ENCODE results near the gene GPA33.
A peak's percentile ranks its signal among the peaks of the same experiment; 100 is the strongest.

Gene GPA33

DNA sequence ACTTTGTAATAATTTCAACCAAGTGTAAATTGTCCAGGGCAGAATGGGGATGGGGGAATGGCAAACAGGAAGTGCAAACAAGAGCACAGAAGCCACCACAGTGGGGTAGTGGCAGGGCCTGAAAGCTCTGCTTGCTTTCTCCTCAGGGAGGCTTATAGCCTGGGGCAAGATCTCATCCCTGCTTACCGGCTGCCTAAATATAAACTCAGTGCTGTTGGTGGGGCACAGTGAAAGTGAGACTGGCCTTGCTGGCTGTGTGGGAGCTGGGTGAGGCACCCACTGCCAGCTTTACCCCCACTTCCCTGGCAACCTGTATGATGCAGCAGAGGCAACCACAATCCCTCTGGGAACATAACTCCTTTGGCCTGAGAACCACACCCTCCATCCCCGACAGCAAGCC is 18.9 kb upstream of the GPA33 start:
- H3K27ac Mint-ChIP-seq = no peak overlapping the region
- H3K4me1 Mint-ChIP-seq (ENCODE audit: low read depth) = peaks cover 43% of the 10 kb centered on the region
- peaks cover 7% of the 10 kb centered on the region for H3K27me3 Mint-ChIP-seq (ENCODE audit: low read depth)

DNA sequence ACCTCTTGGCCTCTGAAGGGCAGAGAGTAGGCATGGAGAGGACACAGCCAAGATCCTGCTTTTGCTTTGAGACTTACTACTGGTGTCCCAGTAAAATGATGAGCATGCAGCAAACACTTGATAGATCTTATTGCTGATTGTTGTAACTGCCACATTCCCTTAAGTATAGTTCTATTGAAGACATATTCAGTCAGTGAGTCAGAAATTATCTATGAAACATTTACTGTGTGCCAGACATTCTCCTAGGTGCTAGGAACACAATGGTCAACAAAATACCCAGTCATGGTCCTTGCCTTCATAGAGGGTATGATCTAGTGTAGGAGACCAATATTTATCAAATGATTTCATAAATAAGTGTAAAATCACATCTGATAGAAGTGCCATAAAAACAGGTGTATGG is 17.3 kb upstream of the GPA33 start:
- DNase-seq (ENCODE audit: low spot score) = no peak
- Mint-ChIP-seq H3K27me3 (ENCODE audit: low read depth) (peaks cover 2% of the 10 kb centered on the region), H3K27ac (no peak overlapping the region), H3K9me3 (peaks cover 14% of the 10 kb centered on the region), H3K36me3 (ENCODE audit: low read depth) (no peaks in the 10 kb centered on the region), H3K4me1 (ENCODE audit: low read depth) (peaks cover 45% of the 10 kb centered on the region), H3K4me3 (no peak overlapping the region)

More for the DNA sequence above, 18.9 kb upstream of the GPA33 start:
- no peak for DNase-seq (ENCODE audit: low spot score)
- Mint-ChIP-seq H3K4me3 (peak overlapping the region; percentile 2), H3K36me3 (ENCODE audit: low read depth) (no peaks in the 10 kb centered on the region), H3K9me3 (peaks cover 14% of the 10 kb centered on the region)

DNA sequence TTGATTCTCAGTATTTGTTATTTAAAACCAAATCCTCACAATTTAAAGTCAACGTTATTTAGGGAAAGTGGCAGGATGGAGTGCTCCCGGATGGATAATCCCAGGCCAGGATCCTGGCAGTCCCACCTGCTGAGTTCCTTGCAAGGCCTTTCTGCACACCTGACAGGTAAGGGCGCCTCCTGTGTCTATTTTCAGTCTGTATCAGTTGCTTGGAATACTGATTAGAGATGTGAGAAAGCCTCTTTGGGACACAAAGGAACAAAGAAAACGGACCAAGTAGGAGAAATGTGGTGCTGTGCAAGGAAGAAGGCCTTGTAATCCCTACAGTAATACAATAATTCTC is 15.9 kb upstream of the GPA33 start:
- H3K27ac Mint-ChIP-seq = no peak overlapping the region
- no peak overlapping the region for H3K4me3 Mint-ChIP-seq

GRCh38 chr1:167105271-167106118 is 15.3 kb upstream of the GPA33 start:
- H3K9me3 Mint-ChIP-seq = peaks cover 8% of the 10 kb centered on the region
- peaks cover 38% of the 10 kb centered on the region for H3K4me1 Mint-ChIP-seq (ENCODE audit: low read depth)
- no peak overlapping the region for H3K4me3 Mint-ChIP-seq
- H3K36me3 Mint-ChIP-seq (ENCODE audit: low read depth) = no peaks in the 10 kb centered on the region
- DNase-seq (ENCODE audit: low spot score) = no peak
- no peak overlapping the region for H3K27ac Mint-ChIP-seq
- H3K27me3 Mint-ChIP-seq (ENCODE audit: low read depth) = no peaks in the 10 kb centered on the region

More for the DNA sequence above, 15.9 kb upstream of the GPA33 start:
- Mint-ChIP-seq H3K4me1 (ENCODE audit: low read depth) (peaks cover 44% of the 10 kb centered on the region), H3K27me3 (ENCODE audit: low read depth) (no peaks in the 10 kb centered on the region), H3K9me3 (peaks cover 14% of the 10 kb centered on the region), H3K36me3 (ENCODE audit: low read depth) (no peaks in the 10 kb centered on the region)
- DNase-seq (ENCODE audit: low spot score) = no peak

DNA sequence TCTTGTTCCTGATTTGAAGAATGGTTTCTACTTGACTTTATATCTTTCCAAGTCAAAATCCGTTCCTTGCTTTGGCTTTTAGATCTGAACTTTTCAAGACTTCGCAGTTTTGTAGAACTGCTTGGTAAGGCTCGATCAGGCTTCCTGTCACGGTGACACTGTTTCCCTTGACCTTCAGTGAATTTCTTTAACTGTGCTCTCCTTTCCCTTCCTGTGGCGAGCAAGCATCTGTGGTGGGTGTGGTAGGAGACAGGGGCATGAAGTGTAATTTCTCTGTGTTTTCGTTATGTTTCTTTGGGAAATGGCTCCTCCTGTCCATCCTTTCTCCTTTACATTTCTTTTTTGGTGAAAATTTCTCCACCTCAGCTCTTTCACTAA is 14.1 kb upstream of the GPA33 start:
- H3K27me3 Mint-ChIP-seq (ENCODE audit: low read depth) = peaks cover 1% of the 10 kb centered on the region
- no peaks in the 10 kb centered on the region for H3K9me3 Mint-ChIP-seq
- no peak for DNase-seq (ENCODE audit: low spot score)
- peaks cover 26% of the 10 kb centered on the region for H3K4me1 Mint-ChIP-seq (ENCODE audit: low read depth)
- no peaks in the 10 kb centered on the region for H3K36me3 Mint-ChIP-seq (ENCODE audit: low read depth)
- no peak overlapping the region for H3K27ac Mint-ChIP-seq
- peak overlapping the region; percentile 43 for H3K4me3 Mint-ChIP-seq

- H3K27me3 Mint-ChIP-seq (ENCODE audit: low read depth) = peaks cover 2% of the 10 kb centered on the region
- peaks cover 18% of the 10 kb centered on the region for H3K4me1 Mint-ChIP-seq (ENCODE audit: low read depth)
- H3K36me3 Mint-ChIP-seq (ENCODE audit: low read depth) = no peaks in the 10 kb centered on the region
- no peak overlapping the region for H3K4me3 Mint-ChIP-seq
- H3K27ac Mint-ChIP-seq = no peak overlapping the region
- no peaks in the 10 kb centered on the region for H3K9me3 Mint-ChIP-seq
- DNase-seq (ENCODE audit: low spot score) = no peak
These were observed 12.9 kb upstream of the GPA33 start for GRCh38 chr1:167102906-167103573.

DNA sequence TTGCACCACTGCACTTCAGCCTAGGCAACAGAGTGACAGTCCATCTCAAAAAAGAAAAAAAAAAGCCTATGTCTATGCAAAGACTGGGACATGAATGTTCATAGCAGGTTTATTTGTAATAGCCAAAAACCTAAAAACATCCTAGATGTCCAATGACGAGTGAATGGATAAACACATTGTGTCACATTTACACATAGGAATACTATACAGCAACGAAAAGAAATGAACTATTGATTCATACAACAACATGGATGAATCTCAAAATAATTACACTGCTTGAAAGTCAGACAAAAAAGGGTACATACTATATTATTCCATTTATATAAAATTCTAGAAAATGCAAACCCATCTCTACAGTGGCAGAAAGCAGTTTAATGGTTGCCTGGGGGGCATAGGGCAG is 11.6 kb upstream of the GPA33 start:
- H3K4me3 Mint-ChIP-seq = no peak overlapping the region
- no peaks in the 10 kb centered on the region for H3K36me3 Mint-ChIP-seq (ENCODE audit: low read depth)
- H3K4me1 Mint-ChIP-seq (ENCODE audit: low read depth) = peaks cover 18% of the 10 kb centered on the region
- H3K9me3 Mint-ChIP-seq = no peaks in the 10 kb centered on the region
- peaks cover 2% of the 10 kb centered on the region for H3K27me3 Mint-ChIP-seq (ENCODE audit: low read depth)
- no peak overlapping the region for H3K27ac Mint-ChIP-seq
- DNase-seq (ENCODE audit: low spot score) = no peak

DNA sequence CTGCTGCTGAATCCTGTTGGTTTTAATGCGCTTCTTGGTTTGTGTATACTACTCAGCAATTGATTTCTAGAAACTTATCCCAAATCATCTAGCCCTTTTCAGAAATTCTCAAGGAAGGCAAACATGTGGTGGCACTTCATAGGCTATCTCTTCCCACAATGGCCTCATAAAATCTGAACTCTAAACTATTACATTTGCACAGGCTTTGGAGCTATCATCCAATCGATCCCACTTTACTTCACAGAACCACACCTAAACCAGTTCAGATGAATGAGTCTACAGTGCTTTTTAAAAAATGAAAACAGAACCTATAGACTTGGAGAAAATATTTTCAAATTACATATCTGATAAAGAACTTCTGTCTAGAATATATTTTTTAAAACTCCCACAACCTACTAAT is 10.6 kb upstream of the GPA33 start:
- H3K4me1 Mint-ChIP-seq (ENCODE audit: low read depth) = peaks cover 17% of the 10 kb centered on the region
- H3K27ac Mint-ChIP-seq = no peak overlapping the region
- H3K9me3 Mint-ChIP-seq = no peaks in the 10 kb centered on the region
- DNase-seq (ENCODE audit: low spot score) = no peak
- no peak overlapping the region for H3K4me3 Mint-ChIP-seq
- no peaks in the 10 kb centered on the region for H3K36me3 Mint-ChIP-seq (ENCODE audit: low read depth)
- H3K27me3 Mint-ChIP-seq (ENCODE audit: low read depth) = peaks cover 2% of the 10 kb centered on the region

DNA sequence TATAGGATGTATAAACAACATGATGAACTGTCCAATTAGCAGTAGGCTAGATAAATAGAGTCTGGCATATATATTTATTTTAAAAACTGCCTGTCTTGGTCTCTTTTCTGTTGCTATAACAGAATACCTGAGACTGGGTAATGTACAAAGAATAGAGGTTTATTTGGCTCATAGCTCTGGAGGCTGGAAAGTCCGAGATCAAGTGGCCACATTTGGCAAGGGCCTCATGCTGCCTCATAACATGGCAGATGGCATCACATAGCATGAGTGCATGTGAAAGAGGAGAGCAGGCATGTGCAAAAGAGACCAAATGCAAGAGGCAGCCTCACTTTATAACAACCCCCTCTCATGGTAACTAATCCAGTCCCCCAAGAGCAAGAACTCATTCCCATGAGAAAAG is 9.7 kb upstream of the GPA33 start:
- Mint-ChIP-seq H3K27me3 (ENCODE audit: low read depth) (peaks cover 2% of the 10 kb centered on the region), H3K36me3 (ENCODE audit: low read depth) (no peaks in the 10 kb centered on the region), H3K4me3 (no peak overlapping the region), H3K9me3 (no peaks in the 10 kb centered on the region), H3K4me1 (ENCODE audit: low read depth) (peaks cover 12% of the 10 kb centered on the region), H3K27ac (no peak overlapping the region)
- no peak for DNase-seq (ENCODE audit: low spot score)

DNA sequence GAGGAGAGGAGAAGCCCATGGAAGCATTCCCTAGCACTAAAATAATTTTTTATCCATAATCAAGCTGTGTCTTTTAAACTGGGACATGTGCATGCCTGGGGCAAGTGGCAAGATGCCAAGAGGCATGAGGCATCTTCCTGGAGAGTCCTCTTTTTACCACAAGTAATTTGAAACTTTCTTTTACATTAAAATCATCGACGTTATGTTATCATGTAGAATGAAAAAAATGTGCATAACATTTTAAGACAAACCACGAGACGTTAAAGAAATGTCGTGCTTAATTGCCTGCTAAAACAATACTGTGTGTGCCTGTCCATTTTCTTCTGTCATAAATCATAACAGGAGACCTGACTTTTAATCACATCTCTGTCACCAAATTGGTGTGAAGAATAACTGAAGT is 5.2 kb upstream of the GPA33 start:
- Mint-ChIP-seq H3K9me3 (no peaks in the 10 kb centered on the region), H3K4me3 (no peak overlapping the region), H3K27ac (no peak overlapping the region), H3K36me3 (ENCODE audit: low read depth) (peaks cover 3% of the 10 kb centered on the region), H3K27me3 (ENCODE audit: low read depth) (peaks cover 2% of the 10 kb centered on the region), H3K4me1 (ENCODE audit: low read depth) (peaks cover 6% of the 10 kb centered on the region)
- no peak for DNase-seq (ENCODE audit: low spot score)

DNA sequence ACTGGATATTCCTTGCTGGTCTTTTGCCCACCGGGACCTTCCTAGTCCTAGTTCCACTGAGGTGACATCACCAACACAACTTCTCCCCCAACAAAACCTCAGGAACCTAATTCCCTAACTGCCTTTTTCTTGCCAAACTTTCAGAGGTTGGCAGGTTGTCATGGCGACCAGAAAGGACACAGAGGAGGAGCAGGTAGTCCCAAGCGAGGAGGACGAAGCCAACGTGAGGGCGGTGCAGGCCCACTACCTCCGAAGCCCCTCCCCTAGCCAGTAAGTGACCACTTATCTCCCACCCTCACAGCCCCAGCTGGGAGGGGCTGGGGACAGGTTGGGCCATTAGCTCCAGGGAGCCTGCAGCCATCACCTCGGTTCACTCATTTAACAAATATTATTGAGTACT is 4.5 kb upstream of the GPA33 start:
- no peak for DNase-seq (ENCODE audit: low spot score)
- H3K4me3 Mint-ChIP-seq = no peak overlapping the region
- no peak overlapping the region for H3K27ac Mint-ChIP-seq
- H3K4me1 Mint-ChIP-seq (ENCODE audit: low read depth) = peaks cover 10% of the 10 kb centered on the region
- H3K27me3 Mint-ChIP-seq (ENCODE audit: low read depth) = peaks cover 2% of the 10 kb centered on the region
- H3K36me3 Mint-ChIP-seq (ENCODE audit: low read depth) = peaks cover 4% of the 10 kb centered on the region
- H3K9me3 Mint-ChIP-seq = no peaks in the 10 kb centered on the region

DNA sequence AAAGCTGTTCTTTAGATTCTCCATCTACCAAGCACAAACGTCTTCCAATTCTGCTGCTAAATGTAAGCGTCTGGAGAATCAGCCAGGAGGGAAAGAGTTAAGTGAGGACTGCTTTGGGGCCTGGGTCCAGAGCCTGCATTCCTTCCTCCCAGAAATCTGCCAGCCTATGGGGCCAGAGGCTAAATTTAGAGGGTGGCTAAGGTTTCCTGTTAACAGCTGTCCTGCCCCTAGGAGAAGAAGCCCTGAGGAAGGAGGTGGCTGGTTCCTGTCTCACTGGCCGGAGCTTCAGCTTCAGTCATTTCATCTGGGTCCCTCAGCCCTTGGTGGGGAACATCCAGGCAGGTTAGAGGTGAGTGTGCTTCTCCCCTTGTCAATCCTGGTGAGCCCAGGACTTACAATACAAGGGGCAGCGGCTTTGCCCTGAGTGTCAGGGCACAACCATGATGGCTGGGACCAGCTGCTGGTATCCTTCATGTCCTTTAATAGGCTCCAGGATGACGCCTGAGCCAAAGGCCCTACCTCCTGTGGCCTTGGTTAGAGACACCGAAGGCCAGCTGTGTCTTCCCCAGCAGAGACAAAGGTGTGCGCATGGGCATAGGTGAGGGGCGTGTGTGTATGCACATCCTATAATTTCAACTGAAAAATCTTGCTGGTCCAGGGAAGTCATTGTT is 3.8 kb upstream of the GPA33 start, which contains the start of gene STYXL2:
Gene STYXL2 (plus strand): TSS at position 230 of the 671 bp plus-strand sequence. CDS start 775 bp downstream, outside the sequence.
- no peak for DNase-seq (ENCODE audit: low spot score)
- Mint-ChIP-seq H3K27me3 (ENCODE audit: low read depth) (no peaks in the 10 kb centered on the region), H3K4me3 (no peak within 1 kb of the TSS), H3K9me3 (no peaks in the 10 kb centered on the region), H3K27ac (no peak within 1 kb of the TSS), H3K4me1 (ENCODE audit: low read depth) (peaks cover 13% of the 10 kb centered on the region), H3K36me3 (ENCODE audit: low read depth) (peaks cover 4% of the 10 kb centered on the region)

DNA sequence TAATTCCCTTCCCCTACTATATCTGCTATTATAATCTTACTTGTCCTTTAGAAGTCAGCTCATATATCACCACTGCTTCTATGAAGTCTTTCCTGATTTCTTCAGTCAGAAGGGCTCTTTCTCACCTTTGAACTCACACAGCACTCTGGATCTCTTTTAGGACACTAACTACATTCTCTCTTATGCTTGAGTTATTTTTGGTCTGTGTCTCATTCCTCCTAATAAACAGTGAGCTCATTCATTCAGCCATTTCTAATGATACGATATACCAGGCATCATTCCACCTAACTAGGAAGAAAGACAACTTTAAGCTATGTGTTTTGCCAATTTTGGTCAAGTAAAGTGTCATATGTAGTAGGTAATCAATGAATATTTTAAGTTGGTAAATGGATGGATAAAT is 2.5 kb upstream of the GPA33 start:
- no peak overlapping the region for H3K27ac Mint-ChIP-seq
- no peak overlapping the region for H3K4me3 Mint-ChIP-seq
- peaks cover 13% of the 10 kb centered on the region for H3K4me1 Mint-ChIP-seq (ENCODE audit: low read depth)

GRCh38 chr1:167089939-167090313 is 251 bp downstream of the GPA33 start:
- Mint-ChIP-seq H3K4me1 (ENCODE audit: low read depth) (peaks cover 11% of the 10 kb centered on the region), H3K27me3 (ENCODE audit: low read depth) (no peaks in the 10 kb centered on the region), H3K27ac (peak overlapping the region; percentile 83), H3K36me3 (ENCODE audit: low read depth) (peaks cover 4% of the 10 kb centered on the region), H3K9me3 (no peaks in the 10 kb centered on the region), H3K4me3 (peak overlapping the region; percentile 52)
- DNase-seq (ENCODE audit: low spot score) = no peak

More for the DNA sequence above, 2.5 kb upstream of the GPA33 start:
- DNase-seq (ENCODE audit: low spot score) = no peak
- peaks cover 4% of the 10 kb centered on the region for H3K36me3 Mint-ChIP-seq (ENCODE audit: low read depth)
- H3K9me3 Mint-ChIP-seq = no peaks in the 10 kb centered on the region
- no peaks in the 10 kb centered on the region for H3K27me3 Mint-ChIP-seq (ENCODE audit: low read depth)

Measured in T-helper 2 cell treated with Interferon-gamma antibody and Interleukin-4, amounts not matched to agents 5 μg/mL and 100 μg/mL, for 36 hours (primary cell).